Activated T-cell treated with anti-CD3 and anti-CD28 coated beads, Interleukin-2, amount 50 U/mL, for 24 hours (primary cell): ENCODE data around the gene FARS2.

Experiments
- DNase-seq: peaks from one replicate; pipeline ENCODE4 v3.0.0-alpha.2; 2020
- H3K27ac Mint-ChIP-seq: 2 replicates; pipeline ENCODE4 v1.8.0; 2020; ENCODE audit warnings: mild to moderate bottlenecking, mixed read lengths
- H3K27me3 Mint-ChIP-seq: 2 replicates; pipeline ENCODE4 v1.8.0; 2020; ENCODE audit warnings: mixed read lengths
- H3K36me3 Mint-ChIP-seq: 2 replicates; pipeline ENCODE4 v1.8.0; 2020; ENCODE audit warnings: low read depth, mixed read lengths
- H3K4me1 Mint-ChIP-seq: 2 replicates; pipeline ENCODE4 v1.8.0; 2020; ENCODE audit warnings: low read depth, mixed read lengths
- H3K4me3 Mint-ChIP-seq: 2 replicates; pipeline ENCODE4 v1.8.0; 2020; ENCODE audit warnings: mild to moderate bottlenecking, moderate library complexity, mixed read lengths
- H3K9me3 Mint-ChIP-seq: 2 replicates; pipeline ENCODE4 v1.8.0; 2020; ENCODE audit warnings: mixed read lengths

The FARS2 gene

GRCh38 chr6:5412017-5412416, 150.7 kb downstream of the FARS2 start:
- Mint-ChIP-seq H3K27me3 (no peaks in the 10 kb centered on the region), H3K4me3 (no peak overlapping the region), H3K36me3 (peaks cover 36% of the 10 kb centered on the region), H3K4me1 (no peaks in the 10 kb centered on the region), H3K27ac (no peak overlapping the region), H3K9me3 (no peaks in the 10 kb centered on the region)
- no peak for DNase-seq

- Mint-ChIP-seq H3K4me1 (no peaks in the 10 kb centered on the region), H3K9me3 (peaks cover 4% of the 10 kb centered on the region), H3K27ac (no peak overlapping the region), H3K27me3 (no peaks in the 10 kb centered on the region), H3K4me3 (no peak overlapping the region), H3K36me3 (peaks cover 40% of the 10 kb centered on the region)
- no peak for DNase-seq
Observed at GRCh38 chr6:5412663-5413062, 151.3 kb downstream of the FARS2 start.

GRCh38 chr6:5416250-5416649, 154.9 kb downstream of the FARS2 start:
- H3K9me3 Mint-ChIP-seq, result peaks cover 6% of the 10 kb centered on the region
- H3K27ac Mint-ChIP-seq, result no peak overlapping the region
- H3K4me1 Mint-ChIP-seq, result no peaks in the 10 kb centered on the region
- H3K36me3 Mint-ChIP-seq, result peaks cover 56% of the 10 kb centered on the region
- DNase-seq, result no peak
- H3K4me3 Mint-ChIP-seq, result no peak overlapping the region
- no peaks in the 10 kb centered on the region for H3K27me3 Mint-ChIP-seq

GRCh38 chr6:5422321-5422915, 161.1 kb downstream of the FARS2 start:
- peaks cover 10% of the 10 kb centered on the region for H3K4me1 Mint-ChIP-seq
- no peak overlapping the region for H3K4me3 Mint-ChIP-seq
- no peak for DNase-seq
- no peak overlapping the region for H3K27ac Mint-ChIP-seq
- no peaks in the 10 kb centered on the region for H3K27me3 Mint-ChIP-seq
- peaks cover 41% of the 10 kb centered on the region for H3K36me3 Mint-ChIP-seq
- H3K9me3 Mint-ChIP-seq, result peaks cover 5% of the 10 kb centered on the region

GRCh38 chr6:5423251-5423650, 161.9 kb downstream of the FARS2 start:
- Mint-ChIP-seq H3K36me3 (peaks cover 33% of the 10 kb centered on the region), H3K4me3 (no peak overlapping the region), H3K27ac (no peak overlapping the region), H3K4me1 (peaks cover 10% of the 10 kb centered on the region), H3K9me3 (no peaks in the 10 kb centered on the region), H3K27me3 (no peaks in the 10 kb centered on the region)
- DNase-seq, result no peak

- H3K36me3 Mint-ChIP-seq, result peaks cover 23% of the 10 kb centered on the region
- peaks cover 10% of the 10 kb centered on the region for H3K4me1 Mint-ChIP-seq
- no peaks in the 10 kb centered on the region for H3K9me3 Mint-ChIP-seq
- no peaks in the 10 kb centered on the region for H3K27me3 Mint-ChIP-seq
- DNase-seq, result no peak
- no peak overlapping the region for H3K27ac Mint-ChIP-seq
- no peak overlapping the region for H3K4me3 Mint-ChIP-seq
Observed at GRCh38 chr6:5424726-5425125, 163.4 kb downstream of the FARS2 start.

- H3K4me3 Mint-ChIP-seq, result no peak overlapping the region
- H3K36me3 Mint-ChIP-seq, result peaks cover 18% of the 10 kb centered on the region
- H3K9me3 Mint-ChIP-seq, result no peaks in the 10 kb centered on the region
- H3K4me1 Mint-ChIP-seq, result peaks cover 10% of the 10 kb centered on the region
- no peaks in the 10 kb centered on the region for H3K27me3 Mint-ChIP-seq
- no peak overlapping the region for H3K27ac Mint-ChIP-seq
- DNase-seq, result no peak
Observed at GRCh38 chr6:5425267-5425666, 164.0 kb downstream of the FARS2 start.

- H3K9me3 Mint-ChIP-seq, result no peaks in the 10 kb centered on the region
- DNase-seq, result no peak
- H3K27ac Mint-ChIP-seq, result no peak overlapping the region
- H3K36me3 Mint-ChIP-seq, result peaks cover 17% of the 10 kb centered on the region
- H3K4me3 Mint-ChIP-seq, result no peak overlapping the region
- peaks cover 10% of the 10 kb centered on the region for H3K4me1 Mint-ChIP-seq
- H3K27me3 Mint-ChIP-seq, result no peaks in the 10 kb centered on the region
Observed at GRCh38 chr6:5425797-5426196, 164.5 kb downstream of the FARS2 start.

GRCh38 chr6:5427586-5427985, 166.3 kb downstream of the FARS2 start:
- Mint-ChIP-seq H3K27ac (no peak overlapping the region), H3K36me3 (peaks cover 16% of the 10 kb centered on the region), H3K4me1 (peaks cover 10% of the 10 kb centered on the region), H3K4me3 (no peak overlapping the region), H3K27me3 (no peaks in the 10 kb centered on the region), H3K9me3 (no peaks in the 10 kb centered on the region)
- DNase-seq, result no peak

GRCh38 chr6:5433324-5433723, 172.0 kb downstream of the FARS2 start:
- Mint-ChIP-seq H3K4me3 (no peak overlapping the region), H3K9me3 (peaks cover 5% of the 10 kb centered on the region), H3K4me1 (no peaks in the 10 kb centered on the region), H3K27ac (no peak overlapping the region), H3K27me3 (no peaks in the 10 kb centered on the region), H3K36me3 (peaks cover 60% of the 10 kb centered on the region)
- no peak for DNase-seq

GRCh38 chr6:5435449-5435848, 174.1 kb downstream of the FARS2 start:
- H3K4me3 Mint-ChIP-seq, result no peak overlapping the region
- H3K36me3 Mint-ChIP-seq, result peaks cover 67% of the 10 kb centered on the region
- H3K4me1 Mint-ChIP-seq, result peaks cover 13% of the 10 kb centered on the region
- H3K27ac Mint-ChIP-seq, result no peak overlapping the region
- H3K27me3 Mint-ChIP-seq, result no peaks in the 10 kb centered on the region
- DNase-seq, result no peak
- H3K9me3 Mint-ChIP-seq, result peaks cover 5% of the 10 kb centered on the region

GRCh38 chr6:5438922-5439584, 177.7 kb downstream of the FARS2 start:
- Mint-ChIP-seq H3K9me3 (peaks cover 5% of the 10 kb centered on the region), H3K27ac (no peak overlapping the region), H3K4me3 (no peak overlapping the region), H3K4me1 (peaks cover 13% of the 10 kb centered on the region), H3K27me3 (no peaks in the 10 kb centered on the region), H3K36me3 (peaks cover 45% of the 10 kb centered on the region)
- no peak for DNase-seq

GRCh38 chr6:5439749-5440148, 178.4 kb downstream of the FARS2 start:
- H3K36me3 Mint-ChIP-seq, result peaks cover 42% of the 10 kb centered on the region
- H3K27ac Mint-ChIP-seq, result no peak overlapping the region
- H3K4me3 Mint-ChIP-seq, result no peak overlapping the region
- no peak for DNase-seq
- H3K27me3 Mint-ChIP-seq, result no peaks in the 10 kb centered on the region
- peaks cover 5% of the 10 kb centered on the region for H3K9me3 Mint-ChIP-seq
- H3K4me1 Mint-ChIP-seq, result peaks cover 13% of the 10 kb centered on the region

- H3K27me3 Mint-ChIP-seq, result no peaks in the 10 kb centered on the region
- H3K27ac Mint-ChIP-seq, result no peak overlapping the region
- DNase-seq, result no peak
- H3K36me3 Mint-ChIP-seq, result peaks cover 30% of the 10 kb centered on the region
- H3K9me3 Mint-ChIP-seq, result no peaks in the 10 kb centered on the region
- peaks cover 13% of the 10 kb centered on the region for H3K4me1 Mint-ChIP-seq
- no peak overlapping the region for H3K4me3 Mint-ChIP-seq
Observed at GRCh38 chr6:5442319-5442718, 181.0 kb downstream of the FARS2 start.

GRCh38 chr6:5442916-5443315, 181.6 kb downstream of the FARS2 start:
- Mint-ChIP-seq H3K27ac (no peak overlapping the region), H3K36me3 (peaks cover 24% of the 10 kb centered on the region), H3K27me3 (no peaks in the 10 kb centered on the region), H3K4me1 (peaks cover 13% of the 10 kb centered on the region), H3K9me3 (no peaks in the 10 kb centered on the region), H3K4me3 (no peak overlapping the region)
- no peak for DNase-seq
